Hematopoietic multipotent progenitor cell treated with erythropoietin and hydrocortisone succinate and interleukin-3 and kit ligand, for 17 days (in vitro differentiated cells): ENCODE measurements around the gene MRPS30.
A peak's percentile ranks its signal among the peaks of the same experiment; 100 is the strongest.
"Not testable (repeated sequence)": the region's sequence is repeated elsewhere in the genome, so short reads cannot be mapped to it uniquely, and the experiment has no call there.

ENCODE experiments used
- DNase-seq: peaks from one replicate; pipeline ENCODE4 v3.0.0-alpha.2; 2015; ENCODE audit warnings: low spot score

Gene MRPS30

DNA sequence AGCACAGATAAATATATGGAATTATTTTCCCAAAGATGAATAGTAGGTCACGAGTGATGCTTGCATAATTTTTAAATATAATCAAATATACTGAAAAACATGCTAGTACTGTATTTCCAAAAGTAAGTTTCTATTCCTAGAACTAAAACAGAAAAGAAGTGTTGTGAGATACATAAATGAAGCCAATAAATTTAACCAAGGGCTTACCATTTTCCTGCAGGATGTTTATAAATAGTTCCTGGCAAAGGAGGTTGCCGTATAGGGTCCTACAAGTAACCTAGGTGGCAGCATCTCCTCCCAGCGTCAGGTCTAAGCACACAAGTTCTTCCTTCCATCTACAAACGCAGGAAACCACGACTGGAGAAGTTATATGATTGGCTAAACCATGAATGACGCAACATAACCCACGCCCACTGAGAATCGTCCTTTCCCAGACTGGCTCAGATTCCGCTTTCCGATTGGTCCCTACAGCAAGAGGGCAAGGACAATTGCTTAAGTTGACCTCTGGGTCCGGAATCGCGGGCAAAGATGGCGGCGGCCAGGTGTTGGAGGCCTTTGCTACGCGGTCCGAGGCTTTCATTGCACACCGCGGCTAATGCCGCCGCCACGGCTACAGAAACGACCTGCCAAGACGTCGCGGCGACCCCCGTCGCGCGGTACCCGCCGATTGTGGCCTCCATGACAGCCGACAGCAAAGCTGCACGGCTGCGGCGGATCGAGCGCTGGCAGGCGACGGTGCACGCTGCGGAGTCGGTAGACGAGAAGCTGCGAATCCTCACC, at the start of gene MRPS30:
MRPS30 (plus strand) TSS at position 513 of the 780 bp plus-strand sequence; CDS start at position 529, 16 bp downstream.
- peak; percentile 97 for DNase-seq

DNA sequence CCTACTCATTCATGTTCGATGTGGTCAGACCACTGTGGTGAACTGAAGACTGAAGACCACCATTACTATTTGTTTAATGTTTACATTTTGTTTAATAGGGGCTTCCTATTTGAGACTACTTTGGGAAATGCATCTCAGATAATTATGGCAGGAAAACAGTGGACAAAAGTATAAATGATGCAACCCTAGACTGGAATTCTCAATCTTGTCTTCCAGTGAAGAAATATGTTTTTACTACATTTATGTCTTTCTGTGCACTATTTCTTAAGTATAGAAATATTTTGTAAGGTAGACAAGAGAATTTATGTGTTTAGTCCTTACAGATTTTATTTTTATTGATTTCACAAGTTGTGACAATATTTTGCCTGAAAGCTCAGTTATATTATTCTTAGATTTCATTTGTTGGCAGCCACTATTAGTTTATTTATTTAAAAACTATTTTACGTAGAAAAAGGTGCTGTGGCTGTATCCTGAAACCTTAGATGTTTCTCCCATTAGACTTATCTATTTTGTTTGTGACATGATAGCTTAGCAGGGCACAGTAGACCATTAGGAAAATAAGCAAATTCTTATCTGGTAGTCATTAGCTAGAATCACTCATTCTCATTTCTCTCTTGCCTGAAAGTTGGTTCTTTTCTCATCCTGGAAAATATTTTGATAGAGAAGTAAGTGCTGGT, 39.4 kb upstream of the MRPS30 start:
- DNase-seq, result no peak

DNA sequence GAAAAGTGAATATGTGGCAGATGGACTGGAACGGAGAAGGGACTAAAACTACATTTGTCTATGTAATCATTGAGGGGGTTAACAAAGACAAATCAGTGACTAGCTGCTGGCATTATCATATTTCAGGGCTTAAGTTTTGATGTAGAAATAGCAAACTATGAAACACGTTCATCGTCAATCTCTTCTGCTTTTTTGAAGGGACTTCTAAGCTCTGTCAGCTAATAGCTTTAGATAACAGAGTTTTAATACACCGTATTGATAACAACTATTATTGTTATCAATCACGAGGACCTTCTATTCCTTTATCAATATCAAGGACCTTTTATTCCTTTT, 38.9 kb upstream of the MRPS30 start:
- no peak for DNase-seq

DNA sequence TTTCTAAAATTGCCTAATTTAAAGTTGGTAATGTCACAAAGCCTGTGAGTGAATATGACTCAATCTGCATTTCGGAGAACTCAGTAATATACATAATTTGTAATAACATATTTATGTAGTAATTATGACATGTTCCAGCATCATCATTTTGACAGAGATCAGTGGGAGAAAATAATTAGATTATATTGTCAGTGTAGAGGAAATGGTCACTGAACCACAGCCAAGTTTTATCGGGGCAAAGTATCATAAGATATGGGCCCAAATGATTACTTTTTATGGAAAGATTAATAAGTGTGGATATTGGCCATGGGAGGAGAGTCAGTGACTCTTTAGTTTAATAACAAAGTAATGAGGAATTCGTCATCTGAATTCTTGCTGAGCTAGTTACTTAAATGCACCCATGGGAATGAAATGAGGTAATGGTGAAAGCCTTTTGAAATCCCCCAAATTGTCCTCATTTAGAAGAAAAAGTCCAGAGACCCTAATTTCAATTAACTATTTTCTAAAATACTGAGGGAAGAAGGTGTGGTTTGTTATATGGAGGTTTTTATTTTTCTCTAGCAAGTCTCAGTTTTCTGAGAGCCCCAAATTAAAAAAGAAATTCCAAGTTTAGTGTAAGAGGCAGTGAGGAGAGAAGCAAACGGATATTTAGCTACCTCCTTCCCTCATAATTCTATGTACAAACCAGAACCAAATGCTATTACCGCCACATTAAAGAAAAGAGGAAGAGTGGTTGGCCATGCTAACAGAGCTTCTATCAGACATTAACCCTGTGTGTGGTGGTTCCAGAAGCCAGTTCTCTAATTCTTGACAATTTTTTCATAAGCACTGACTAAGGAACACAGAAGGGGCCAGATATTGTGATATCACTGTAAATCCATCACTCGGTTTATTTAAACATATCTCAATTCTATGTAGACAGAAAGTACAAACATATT, 37.7 kb upstream of the MRPS30 start:
- no peak for DNase-seq

DNA sequence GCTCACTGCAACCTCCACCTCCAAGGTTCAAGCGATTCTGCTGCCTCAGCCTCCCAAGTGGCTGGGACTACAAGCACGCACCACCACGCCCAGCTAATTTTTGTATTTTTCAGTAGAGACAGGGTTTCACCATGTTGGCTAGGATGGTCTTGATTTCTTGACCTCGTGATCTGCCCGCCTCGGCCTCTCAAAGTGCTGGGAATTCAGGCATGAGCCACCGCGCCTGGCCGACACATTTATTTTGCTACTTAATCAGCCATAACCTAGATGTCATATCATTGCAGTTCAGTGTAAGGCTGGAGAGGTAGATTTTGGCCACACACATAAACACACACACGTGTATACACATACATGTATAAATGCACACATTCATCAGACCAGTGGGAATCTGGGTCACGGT, 36.4 kb upstream of the MRPS30 start:
- DNase-seq, result not testable (repeated sequence)

DNA sequence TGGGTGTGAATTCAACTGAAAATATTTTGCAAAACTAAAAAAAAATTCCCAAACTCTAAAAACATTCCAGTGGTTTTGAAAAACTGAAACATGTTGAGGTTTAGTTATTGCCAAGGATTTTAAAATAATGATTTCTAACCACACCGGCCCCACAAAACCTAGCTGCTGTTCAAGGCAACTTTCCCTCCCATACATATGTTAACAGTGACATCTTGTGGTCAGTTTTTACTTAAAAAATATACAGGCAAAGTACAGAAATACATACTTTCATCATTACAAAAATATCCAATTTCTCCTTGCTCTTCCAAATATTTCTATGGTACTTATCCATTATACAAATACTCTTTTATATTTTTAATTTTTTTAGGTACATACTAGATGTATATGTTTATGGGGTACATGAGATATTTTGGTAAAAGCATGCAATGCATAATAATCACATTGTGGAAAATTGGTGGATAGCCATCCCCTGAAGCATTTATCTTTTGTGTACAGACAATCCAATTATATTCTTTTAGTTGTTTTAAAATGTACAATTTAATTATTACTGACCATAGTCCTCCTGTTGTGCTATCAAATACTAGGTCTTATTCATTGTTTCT, 34.4 kb upstream of the MRPS30 start:
- DNase-seq, result peak; percentile 21

DNA sequence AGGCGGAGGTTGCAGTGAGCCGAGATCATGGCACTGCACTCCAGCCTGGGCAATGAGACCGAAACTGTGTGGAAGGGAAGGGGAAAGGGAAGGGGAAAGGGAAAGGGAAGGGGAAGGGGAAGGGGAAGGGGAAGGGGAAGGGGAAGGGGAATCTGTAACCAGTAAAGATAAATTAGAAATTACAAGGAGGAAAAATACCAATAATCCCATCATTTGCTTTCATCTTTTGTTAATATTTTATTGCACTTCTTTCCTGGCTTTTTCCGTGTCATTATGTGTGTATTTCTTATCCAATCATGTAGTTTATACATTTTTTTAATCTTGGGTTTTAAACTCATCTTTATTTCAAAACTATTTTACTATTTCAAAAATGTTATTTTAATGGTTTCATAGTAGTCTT, 29.6 kb upstream of the MRPS30 start:
- no peak for DNase-seq

DNA sequence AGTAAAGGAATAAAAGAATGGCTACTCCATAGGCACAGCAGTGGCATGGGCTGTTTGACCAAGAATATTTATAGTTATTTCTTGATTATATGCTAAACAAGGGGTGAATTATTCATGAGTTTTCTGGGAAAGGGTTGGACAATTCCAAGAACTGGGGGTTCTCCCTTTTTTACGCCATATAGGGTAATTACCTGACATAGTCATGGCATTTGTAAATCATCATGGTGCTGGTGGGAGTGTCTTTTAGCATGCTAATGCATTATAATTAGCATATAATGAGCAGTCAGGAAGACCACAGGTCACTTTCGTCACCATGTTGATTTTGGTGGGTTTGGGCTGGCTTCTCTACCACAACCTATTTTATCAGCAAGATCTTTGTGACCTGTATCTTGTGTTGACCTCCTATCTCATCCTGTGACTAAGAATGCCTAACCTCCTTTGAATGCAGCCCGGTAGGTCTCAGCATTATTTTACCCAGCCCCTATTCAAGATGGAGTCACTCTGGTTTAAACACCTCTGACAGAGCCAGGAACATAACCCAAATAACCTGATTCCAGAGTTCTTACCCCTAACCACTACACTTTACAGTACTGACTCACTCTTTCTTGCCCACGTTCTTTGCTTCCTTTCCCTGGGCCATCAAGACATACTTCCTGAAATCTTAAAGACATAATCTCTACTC, 25.0 kb upstream of the MRPS30 start:
- DNase-seq, result no peak

DNA sequence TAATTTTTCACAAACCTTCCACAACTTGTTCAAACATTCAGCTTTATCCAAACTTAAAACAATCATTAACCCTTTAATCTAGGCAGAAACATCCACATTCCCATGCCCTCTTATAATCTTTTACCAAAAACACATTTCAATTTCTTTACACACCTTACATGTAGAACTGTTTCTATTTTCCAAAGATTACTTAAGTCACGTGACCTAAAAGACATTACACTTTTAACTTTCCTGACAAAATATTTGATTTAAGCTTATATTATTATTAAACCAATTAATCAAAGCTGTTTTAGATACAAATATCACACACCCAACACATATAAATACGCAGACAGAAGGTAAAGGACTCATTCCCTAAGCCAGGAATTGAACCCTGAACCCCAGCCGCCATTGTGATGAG, 21.0 kb upstream of the MRPS30 start:
- DNase-seq, result no peak

DNA sequence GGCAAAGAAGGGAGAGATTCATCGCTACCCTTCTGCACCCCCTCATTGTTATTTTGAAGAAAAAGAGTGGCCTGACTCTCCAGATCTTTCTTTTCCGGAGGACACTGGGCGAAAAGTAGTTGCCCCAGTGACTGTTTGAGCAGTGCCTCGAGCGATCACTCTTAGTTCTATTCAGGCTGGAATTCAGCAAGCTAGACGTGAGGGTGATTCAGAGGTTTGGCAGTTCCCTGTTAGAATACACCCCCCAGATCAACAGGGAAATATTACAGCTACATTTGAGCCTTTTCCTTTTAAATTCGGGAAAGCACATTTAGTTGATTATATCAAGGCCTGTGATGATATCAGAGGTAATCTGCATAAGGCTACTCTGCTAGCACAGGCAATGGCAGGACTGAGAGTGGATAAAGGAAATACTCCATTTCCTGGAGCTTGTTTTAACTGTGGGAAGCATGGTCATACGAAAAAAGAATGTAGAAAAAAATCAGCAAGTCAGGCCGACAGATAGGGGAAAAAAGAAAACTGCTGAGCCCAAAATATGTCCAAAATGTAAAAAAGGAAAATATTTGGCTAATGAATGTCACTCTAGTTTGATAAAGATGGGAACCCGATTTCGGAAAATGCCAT, 19.3 kb upstream of the MRPS30 start:
- not testable (repeated sequence) for DNase-seq

DNA sequence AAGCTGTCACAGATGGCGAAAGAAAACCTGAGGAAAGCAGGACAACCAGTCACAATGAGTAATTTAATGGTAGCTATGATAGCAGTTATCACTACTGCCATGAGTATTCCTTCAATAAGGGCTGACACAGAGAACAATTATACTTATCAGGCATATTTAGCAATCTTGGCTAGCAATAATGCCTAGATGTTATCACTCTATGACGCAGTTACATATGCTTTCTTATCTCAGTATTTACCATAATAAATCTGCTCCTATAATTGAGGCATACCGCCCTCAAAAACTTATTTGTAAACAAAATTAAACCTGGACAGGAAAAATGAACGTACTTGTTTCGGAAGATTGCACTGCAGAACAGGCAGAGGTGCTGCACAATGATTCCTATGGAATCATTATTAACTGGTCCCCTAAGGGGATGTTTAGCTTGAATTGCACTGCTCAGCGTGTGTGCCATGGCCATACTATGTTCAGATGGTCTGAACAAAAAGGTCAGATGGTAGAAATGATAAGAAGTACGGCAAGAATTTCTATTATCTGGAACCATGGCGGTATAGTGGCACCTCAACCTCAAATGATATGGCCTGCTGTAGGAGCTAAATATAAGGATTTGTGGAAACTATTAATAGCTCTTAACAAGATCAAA, 16.6 kb upstream of the MRPS30 start:
- DNase-seq, result not testable (repeated sequence)

DNA sequence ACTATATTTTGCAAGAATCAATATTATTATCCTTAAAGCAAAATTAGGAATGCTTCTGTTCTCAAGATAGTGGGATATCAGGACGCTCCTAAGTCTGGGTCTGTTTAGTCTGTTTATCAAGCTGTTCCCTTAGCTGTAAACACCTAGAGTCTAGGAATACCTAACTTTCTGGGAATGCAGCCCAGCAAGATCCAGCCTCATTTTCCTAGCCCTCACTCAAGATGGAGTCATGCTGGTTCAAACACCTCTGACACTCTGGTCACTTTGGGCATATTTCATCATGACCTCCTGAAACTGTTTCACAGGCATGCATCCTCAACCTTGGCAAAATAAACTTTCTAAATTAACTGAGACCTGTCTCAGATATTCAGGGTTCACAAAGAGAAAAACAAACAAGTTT, 14.4 kb upstream of the MRPS30 start:
- DNase-seq, result no peak

DNA sequence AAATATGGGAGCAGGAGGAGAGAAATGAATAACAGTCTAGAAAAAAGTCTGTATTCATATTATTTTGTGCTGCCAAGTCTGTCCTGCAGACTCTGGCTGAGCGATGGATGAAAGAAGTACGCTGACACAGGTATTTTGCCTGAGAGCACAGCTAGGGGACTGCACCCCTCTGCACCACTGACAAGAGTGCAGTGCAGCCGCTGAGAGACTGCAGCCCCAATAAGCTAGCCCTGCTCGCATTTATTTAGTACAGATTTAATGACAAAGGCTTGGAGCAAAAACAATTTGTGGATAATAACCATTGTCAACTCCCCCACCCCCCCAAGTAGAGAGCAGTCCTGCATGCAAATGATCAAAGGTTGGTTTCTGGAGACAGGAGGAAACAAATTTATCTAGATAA, 13.3 kb upstream of the MRPS30 start:
- no peak for DNase-seq

DNA sequence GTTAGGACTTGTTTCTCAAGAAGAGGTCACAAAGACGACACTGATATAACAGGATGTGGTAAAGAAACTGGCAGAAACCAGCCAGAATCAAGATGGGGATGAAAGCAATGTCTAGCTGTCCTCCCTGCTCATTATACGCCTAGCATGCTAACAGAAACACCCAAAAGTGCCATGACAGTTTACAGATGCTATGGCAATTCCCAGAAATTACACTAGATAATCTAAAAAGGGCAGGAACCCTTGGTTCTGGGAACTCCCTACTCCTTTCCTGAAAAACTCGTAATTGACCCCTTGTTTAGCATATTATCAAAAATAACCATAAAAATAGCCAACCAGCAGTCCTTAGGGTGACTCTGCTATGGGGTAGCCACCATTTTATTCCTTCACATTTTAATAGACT, 10.9 kb upstream of the MRPS30 start:
- DNase-seq, result no peak

DNA sequence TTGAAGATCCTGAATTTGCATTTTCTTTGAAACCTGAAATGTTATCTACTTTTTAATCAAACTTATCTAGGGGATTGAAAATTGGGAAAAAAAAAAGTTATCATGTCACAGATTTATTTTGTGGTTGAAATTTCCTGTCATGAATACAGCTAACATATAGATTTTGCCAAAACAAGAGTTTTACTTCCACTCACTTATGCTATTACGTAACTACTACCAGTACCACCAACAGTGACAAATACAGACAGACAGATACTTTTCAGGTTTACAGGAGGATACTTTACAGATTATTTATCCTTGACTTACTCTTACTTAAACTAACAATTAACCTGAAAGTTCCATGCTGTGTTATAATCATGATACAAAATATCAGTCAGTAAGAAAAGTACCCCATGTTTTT, 6.8 kb upstream of the MRPS30 start:
- no peak for DNase-seq

DNA sequence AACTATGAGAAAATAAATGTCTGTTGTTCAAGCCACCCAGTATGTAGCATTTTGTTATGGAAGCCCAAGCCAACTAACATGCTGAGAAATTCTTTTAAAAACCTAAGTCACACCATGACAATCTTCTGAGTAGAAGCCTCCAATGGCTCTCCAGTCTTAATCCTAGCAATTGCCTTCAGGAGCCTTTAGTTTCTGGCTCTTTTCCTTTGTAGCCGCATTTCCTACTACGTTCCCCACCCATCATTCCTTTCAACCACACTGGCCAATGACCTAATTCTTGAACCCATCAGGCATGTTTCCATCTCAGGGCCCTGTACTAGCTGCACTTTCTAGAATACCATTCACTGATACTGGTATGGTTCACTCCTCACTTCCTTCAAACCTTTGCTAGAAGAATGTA, 2.1 kb upstream of the MRPS30 start:
- DNase-seq, result no peak

DNA sequence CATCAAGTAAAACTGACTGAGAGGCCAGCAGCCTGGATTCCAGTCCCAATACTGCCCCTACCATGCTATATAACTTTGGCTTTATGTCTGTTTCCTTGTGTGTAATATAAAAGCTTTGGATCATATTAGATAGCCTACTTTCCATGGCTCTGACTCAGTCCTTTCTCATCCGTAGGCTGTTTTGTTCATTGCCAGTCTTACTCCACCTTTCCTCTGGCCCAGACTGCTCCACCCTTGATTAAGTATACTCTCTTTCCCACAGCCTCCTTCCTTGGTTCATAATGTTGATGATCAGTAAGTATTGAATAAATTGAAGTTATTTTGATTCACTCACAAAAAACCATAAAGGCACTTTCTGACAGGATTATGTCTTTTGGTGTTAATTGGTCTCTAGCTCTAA, 1.5 kb upstream of the MRPS30 start:
- no peak for DNase-seq

DNA sequence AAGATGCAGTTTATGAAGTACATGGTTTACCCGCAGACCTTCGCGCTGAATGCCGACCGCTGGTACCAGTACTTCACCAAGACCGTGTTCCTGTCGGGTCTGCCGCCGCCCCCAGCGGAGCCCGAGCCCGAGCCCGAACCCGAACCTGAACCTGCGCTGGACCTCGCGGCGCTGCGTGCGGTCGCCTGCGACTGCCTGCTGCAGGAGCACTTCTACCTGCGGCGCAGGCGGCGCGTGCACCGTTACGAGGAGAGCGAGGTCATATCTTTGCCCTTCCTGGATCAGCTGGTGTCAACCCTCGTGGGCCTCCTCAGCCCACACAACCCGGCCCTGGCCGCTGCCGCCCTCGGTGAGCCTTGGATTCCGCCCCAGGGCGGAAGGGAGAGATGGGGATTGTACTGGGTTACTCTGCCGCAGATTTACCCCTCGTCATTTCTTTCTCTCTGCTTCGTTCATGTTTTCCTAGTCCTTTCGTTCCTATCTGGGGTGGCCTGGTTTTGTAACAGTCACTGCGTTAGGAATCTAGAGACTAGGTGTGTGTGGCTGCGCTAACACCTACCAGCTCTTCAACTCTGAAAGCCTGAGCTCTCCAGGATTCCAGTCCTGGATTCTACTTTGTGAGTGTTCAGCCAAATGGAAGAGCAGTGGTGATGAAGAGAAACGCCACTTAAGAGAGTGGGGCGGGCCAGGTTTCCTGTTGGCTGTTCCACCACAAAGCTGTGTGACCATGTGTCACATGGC, 638 bp downstream of the MRPS30 start:
- peak; percentile 46 for DNase-seq

DNA sequence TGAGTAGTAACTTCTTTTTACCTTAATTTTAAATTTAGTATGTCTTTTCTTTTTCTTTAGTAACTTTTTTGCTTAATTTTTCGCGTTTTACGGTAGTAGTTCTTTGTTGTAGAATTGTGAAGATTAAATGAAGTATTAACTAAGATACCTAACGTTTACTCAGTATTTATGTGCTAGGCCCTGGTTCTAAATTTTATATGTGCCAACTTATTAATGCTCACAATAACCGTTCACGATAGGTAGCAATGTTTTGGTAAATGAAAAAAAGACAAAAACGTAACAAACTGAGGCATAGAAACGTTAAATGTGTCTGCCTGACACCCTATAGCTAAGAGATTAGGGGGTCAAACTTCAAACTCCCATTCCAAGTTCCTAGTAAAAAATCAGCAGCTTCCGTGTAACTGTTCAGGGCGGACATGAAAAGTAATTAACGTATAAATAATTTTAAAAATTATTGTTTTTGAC, 1.2 kb downstream of the MRPS30 start:
- peak; percentile 7 for DNase-seq

DNA sequence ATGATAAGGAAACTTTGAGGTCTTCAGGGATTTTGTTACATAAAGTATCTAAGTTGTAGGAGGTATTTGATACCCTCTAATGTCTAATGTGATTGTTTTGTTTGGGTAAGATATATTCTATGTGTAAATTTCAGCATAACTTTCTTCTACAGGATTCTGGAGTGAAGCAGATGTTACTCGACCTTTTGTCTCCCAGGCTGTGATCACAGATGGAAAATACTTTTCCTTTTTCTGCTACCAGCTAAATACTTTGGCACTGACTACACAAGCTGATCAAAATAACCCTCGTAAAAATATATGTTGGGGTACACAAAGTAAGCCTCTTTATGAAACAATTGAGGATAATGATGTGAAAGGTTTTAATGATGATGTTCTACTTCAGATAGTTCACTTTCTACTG, 6.0 kb downstream of the MRPS30 start:
- no peak for DNase-seq
